GM18508 (cell line): ENCODE results near the gene ADCY4.
"Not testable (repeated sequence)": the region's sequence is repeated elsewhere in the genome, so short reads cannot be mapped to it uniquely, and the experiment has no call there.

Source experiments
- ATAC-seq: cut with Tn5 transposase; IDR thresholded peaks from one replicate; pipeline ENCODE4 v1.9.1; 2021; ENCODE audit warnings: moderate number of reproducible peaks; ENCODE audit not compliant: insufficient read depth, unreplicated experiment

The ADCY4 gene

DNA sequence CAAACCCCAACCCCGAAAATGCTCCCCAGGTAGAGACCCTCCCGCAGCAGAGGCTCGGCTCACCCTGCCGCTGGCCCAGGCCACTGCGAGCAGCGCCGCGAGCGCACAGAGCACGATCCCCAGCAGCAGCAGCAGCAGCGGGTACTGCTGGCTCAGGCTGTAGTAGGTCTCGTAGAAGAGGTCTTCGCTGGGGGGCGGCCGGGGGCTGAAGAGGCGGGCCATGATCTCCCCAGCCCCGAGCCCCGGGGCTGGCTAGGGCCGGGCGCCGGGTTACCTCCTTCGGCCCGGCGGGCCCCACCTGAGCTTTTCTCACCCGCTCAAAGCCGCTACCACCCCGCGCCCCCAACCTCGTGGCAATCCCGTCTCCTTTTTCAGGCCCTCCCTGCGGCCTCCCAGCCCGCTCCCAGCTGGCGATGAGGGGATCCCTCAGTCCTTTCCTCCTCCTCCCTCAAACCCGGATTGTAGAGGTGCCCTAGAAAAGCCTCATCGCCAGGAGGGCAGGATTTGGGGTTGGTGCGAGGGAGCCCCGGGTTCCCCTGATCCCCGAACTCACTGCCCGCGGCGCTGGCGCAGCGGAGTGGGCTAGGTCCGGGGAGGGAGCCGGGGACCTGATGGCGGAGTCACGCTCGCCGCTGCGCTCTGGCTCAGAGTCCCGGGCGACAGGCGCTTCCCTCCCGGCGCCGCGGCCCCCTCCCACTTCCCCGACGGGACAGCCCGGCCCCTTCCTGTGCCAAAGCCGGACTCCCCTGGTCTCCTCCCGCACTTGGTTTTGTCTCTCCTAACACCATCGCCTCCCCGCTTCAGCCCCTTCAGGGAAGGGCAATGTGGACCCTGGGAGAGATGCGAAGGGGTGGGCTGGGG, at the start of gene ADCY4:
Gene ADCY4, minus strand, starts transcription at position 641 of the 861 bp plus-strand sequence. Its CDS starts 419 bp downstream, at position 222.
- no peak for ATAC-seq

DNA sequence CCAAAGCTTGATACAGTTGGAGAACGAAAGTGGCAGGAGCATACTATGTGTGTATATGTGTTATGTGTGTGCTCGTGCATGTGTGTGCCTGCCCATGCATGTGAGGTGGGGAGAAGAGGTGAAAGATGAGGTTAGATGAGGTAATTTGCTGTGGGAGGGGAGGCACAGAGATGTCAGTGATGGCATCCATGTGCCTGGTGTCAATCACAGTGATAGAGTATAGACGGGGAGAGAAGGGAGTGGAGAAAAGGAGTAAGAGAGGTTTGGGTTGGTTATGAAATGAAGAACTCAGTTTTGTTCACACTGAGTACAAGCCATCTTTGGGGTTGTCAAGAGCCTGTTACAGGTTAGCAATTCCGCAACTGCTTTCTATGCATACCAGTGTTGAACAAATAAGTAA, 49.3 kb upstream of the ADCY4 start:
- no peak for ATAC-seq

DNA sequence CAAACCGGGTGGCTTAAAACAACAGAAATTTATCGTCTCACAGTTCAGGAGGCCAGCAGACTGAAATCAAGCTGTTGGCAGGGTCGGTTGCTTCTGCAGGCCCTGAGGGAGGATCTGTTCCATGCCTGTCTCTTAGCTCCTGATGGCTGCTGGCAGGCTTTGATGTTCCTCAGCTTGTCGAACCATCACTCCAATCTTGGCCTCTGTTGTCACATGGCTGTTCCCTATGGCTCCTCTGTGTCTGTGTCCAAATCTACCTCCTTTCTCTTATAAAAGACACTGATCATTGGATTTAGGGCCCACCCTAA, 47.1 kb upstream of the ADCY4 start:
- ATAC-seq = no peak

DNA sequence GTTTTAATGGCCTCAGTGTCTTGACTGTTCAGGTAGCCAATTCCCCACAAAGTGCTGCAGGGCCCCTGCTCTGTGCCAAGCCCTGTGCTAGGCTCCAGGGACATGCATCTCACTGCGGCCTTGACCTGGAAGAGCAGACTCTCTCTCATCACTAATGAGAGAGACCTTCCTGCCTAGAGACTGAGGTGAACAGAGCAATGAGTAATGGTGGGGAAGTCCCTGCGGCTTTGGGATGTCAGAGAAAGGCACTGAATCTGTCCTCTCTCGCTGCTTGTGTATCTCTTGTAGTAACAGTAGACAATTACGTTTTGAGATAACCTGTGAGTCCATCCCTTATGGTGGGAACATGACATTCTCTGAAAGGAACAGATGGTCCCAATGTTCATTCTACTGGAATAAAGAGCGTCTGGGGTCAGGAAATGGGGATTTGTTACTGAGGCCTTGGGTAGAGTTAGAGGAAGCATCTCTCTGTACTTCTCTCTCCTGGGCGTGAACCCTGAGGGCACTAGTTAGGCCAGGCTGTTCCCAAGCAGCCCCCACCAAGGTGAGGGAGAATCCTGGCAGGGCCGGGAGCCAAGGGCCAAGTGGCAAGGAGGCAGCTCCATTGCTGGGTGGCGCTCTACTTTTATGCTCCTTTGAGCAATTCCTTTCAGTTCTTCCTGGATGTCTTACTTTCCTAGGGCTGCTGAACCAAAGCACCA, 46.6 kb upstream of the ADCY4 start:
- ATAC-seq = no peak

DNA sequence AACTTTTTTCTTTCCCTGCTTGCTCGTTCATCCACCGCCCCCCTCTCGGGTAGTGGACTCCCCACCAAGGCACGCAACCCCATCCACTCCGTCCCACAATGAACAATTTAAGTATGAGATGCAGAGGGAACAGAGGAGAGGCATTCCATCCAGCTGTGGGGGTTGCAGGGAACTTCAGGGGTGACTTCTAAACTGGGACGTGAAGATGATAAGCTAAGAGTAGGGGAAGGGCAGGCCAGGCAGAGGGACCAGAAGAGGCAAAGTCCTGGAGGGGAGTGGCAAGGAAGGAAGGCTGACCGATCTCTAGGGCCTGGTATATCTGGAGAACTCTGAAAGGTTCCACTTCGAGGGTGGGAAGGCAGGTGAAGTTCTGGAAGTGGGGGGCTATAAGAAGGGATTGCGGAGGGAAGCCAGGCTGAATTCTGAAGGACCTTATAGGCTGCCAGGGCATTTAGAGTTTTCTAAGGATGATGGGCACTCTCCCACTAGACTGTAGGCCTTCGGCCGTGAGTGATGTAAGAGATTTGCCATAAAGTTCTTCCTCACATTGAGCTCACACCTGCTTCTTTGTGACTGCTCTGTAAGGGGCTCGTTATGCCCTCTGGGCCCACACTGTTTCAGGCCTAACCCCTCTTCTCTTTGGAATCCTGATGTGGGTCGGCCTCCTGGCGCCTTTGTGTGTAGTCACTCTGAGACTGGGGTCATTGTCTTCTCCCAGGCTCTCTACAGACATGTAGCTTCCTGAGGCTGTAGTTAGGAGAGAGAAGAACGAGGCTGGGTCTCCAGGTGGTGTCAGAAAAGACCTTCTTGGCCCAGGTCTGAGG, 45.2 kb upstream of the ADCY4 start:
- no peak for ATAC-seq

DNA sequence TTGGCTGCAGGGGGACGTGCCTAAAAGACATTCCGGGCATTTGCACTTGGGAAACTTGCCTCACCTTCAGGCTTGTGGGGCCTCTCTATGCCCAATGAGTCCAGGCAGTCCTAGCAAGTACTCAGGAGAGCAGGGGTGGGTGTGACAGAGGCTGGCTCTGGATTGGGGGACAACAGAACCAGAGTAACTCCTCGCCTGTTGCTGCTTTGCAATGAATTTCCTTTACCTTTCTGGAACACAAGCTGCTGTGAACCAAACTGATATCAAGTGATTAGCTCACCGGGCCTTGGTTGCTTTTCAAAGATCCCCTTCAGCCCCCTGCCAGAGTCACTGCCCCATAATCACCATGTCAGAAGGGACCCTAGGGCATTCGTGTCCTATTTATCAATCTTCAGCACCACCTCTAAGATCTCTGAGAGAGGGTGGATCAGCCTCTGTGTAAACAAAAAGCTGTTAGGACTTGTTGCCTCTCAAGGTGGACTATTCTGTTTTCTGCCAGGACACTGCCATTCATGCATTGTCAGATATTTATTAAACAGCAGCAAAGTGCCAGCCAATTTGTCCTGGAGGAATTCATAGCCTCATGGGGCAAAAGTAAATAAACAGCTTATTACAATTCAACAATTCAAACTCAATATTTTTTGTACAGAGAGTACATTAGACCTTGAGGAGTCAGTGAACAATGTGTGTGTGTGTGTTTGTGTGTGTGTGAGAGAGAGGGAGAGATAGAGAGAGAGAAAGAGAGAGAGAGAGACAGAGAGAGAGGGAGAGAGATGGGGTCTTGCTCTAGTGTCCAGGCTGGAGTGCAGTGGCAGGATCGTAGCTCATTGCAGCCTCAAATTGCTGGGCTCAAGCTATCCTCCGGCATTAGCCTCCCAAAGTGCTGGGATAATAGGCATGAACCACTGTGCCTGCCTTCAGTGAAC, 44.4 kb upstream of the ADCY4 start:
- no peak for ATAC-seq

DNA sequence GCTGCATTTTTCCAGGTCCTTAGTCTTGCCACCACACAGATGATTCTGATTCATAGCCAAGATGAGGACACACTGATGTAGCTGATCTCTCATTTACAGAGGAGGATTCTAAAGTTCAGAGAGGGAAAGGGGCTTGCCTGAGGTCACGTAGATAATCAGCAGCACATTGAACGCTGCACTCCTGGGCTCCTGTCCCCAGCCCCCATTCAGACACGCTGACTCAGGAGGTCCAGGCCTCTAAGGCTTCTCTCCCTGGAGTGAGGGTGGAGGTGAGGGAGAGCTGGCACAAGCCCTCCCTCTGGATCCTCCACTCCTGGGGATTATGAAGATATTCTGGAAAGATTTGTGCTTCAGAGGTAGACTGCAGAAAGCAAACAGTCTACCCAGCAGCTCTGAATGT, 43.5 kb upstream of the ADCY4 start:
- ATAC-seq = no peak

DNA sequence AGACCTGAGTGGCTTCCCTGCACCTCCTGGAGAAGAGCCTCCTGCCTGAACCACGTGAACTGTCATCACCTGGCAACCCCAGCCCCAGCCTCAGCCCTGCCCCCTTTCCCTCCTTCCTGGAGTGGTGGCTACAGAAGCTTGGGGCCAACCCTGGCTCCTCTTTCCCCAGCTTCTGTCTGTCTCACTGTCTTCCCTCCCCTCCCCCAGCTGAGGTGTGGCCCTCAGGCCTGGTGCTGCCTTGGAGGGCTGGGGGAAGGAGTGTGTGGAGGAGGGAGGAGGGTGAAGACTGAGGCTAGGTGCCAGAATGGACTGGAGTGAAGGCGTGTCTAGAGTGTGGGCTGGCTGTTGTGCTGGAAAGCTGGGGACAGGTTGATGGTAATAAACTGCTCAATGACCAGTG, 42.8 kb upstream of the ADCY4 start:
- no peak for ATAC-seq

DNA sequence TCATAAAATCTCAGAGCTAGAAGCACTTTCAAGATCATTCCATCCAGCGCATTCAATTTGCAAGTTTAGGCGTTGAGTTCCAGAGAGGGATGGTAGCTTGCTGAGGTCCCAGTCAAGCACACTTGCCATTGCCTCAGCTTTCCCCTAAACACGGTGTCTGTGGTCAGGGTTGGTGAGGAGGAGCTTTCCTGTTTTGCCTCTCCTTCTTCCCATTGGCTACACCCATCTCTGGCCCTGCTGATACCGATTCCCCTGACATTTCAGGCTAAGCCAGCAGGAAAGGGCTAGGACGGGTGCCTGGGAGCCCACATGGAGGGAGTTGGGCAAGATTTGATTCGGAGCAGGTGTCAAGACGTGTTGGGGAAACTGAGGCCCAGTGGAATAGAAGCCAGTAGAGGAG, 42.3 kb upstream of the ADCY4 start:
- ATAC-seq = no peak

DNA sequence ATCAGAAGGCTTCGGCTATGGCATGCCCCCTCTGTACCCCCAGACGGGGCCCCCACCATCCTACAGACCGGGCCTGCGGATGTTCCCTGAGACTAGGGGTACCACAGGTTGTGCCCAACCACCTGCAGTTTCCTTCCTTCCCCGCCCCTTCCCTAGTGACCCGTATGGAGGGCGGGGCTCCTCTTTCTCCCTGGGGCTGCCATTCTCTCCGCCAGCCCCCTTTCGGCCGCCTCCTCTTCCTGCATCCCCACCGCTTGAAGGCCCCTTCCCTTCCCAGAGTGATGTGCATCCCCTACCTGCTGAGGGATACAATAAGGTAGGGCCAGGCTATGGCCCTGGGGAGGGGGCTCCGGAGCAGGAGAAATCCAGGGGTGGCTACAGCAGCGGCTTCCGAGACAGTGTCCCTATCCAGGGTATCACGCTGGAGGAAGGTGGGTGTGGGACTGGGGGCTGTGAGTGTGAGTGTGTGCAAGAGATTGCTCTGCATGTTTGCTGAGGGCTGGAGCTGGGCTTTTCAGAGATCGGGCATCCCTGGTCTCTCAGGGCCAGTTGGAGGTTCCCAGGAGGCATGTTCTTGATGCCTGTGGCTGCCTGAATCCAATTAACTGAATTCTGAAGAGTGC, 41.7 kb upstream of the ADCY4 start:
- no peak for ATAC-seq

DNA sequence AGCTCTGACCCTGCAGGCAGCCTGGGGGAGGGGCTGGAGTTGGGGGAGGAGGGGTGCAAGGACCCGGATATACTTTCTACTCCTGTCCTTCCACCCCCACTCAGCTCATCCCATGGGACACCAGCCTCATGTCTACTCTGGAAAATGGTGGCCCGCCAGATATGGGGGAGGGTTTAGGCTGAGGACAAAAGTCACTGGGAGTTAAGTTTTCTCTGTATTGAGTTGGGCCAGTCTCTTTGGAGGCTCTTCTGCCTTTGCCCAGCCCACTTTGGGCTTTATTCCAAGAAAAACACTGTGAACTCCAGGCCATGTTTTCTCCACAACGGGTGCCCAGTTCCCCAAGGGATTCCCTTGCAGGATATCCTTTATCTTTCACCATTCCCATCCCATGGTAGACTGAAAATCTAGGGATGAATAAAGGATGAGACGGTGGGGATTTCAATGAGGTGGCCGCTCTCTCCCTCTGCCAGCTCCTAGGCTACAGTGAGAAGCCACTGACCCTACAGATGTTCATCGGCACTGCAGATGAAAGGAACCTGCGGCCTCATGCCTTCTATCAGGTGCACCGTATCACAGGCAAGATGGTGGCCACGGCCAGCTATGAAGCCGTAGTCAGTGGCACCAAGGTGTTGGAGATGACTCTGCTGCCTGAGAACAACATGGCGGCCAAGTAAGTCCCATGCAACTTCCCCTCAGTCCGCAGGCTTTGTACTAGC, 38.0 kb upstream of the ADCY4 start:
- no peak for ATAC-seq

DNA sequence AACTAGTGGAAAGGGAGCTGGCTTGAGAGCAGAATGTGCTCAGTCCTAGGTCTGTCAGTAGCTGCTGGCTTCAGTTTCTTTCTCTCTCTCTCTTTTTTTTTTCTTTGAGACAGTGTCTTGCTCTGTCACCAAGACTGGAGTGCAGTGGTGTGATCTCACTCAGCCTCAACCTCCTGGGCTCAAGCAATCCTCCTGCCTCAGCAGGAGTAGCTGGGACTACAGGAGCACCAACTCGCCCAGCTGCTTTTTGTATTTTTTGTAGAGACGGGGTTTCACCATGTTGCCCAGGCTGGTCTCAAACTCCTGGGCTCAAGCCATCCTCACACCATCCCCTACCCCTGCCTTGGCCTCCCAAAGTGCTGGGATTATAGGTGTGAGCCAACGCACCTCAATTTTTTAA, 36.7 kb upstream of the ADCY4 start:
- ATAC-seq = not testable (repeated sequence)

DNA sequence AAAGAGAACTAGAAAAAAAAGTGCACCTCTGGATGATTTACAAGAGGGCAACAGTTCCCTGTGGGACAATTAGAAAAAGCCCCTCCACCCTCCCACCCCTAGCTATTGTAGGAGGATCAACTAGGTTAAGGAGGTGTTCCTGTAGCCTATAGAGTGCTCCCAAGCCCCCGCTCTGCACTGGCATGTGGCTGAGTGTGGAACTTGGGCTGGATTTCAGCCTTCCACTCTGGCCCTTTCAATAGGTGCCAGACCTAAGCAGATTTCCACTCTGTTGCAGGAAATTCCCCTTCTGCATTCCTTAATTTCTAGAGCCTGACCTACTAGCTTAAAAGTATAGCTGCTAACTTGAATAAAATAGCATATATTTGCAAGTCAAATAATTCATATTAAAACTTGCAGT, 35.9 kb upstream of the ADCY4 start:
- ATAC-seq = no peak

DNA sequence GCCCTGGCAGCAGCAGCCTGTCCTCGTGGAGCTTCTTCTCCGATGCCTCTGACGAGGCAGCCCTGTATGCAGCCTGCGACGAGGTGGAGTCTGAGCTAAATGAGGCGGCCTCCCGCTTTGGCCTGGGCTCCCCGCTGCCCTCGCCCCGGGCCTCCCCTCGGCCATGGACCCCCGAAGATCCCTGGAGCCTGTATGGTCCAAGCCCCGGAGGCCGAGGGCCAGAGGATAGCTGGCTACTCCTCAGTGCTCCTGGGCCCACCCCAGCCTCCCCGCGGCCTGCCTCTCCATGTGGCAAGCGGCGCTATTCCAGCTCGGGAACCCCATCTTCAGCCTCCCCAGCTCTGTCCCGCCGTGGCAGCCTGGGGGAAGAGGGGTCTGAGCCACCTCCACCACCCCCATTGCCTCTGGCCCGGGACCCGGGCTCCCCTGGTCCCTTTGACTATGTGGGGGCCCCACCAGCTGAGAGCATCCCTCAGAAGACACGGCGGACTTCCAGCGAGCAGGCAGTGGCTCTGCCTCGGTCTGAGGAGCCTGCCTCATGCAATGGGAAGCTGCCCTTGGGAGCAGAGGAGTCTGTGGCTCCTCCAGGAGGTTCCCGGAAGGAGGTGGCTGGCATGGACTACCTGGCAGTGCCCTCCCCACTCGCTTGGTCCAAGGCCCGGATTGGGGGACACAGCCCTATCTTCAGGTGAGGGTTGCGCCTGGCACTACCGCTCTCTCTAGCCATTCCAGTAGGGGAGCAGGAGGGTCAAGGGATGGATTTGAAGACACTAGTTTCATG, 35.2 kb upstream of the ADCY4 start:
- ATAC-seq = no peak

DNA sequence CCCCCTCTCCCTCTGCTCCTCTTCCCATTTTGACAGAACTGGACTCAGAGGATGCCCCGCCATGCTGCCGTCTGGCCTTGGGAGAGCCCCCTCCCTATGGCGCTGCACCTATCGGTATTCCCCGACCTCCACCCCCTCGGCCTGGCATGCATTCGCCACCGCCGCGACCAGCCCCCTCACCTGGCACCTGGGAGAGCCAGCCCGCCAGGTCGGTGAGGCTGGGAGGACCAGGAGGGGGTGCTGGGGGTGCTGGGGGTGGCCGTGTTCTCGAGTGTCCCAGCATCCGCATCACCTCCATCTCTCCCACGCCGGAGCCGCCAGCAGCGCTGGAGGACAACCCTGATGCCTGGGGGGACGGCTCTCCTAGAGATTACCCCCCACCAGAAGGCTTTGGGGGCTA, 34.6 kb upstream of the ADCY4 start:
- ATAC-seq = no peak

DNA sequence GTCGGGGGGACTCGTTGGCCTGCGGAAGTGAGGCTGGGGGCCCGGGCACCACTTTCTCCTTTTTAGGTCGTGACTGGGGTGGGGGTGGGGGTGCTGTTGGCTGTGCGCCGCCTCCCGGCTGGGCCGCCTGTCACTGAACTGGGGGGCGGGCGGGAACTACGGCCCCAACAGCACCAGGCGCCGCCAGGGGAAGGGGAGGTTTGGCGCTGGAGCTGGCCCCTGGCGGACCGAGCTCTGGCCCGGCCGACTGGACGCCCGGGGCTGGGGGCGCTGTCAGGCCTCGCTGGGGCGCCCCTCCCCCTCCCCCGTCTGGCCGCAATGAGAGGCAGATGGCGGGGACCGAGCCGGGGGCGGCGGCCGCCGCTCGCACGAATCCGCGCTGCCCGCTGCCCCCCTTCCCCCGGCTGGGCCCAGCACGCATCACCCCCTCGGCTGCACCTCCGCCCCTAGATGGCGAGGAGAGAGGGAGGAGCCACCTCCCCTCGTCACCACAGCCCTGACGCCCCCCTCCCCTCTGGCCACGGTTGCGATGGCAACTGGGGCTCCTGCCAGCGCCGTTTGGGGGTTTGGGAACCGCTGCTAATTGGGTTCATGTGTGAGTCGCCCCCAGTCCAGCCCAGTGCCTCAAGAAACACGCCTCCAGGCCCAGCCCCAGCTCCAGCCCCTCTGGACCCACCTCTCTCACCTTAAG, 33.8 kb upstream of the ADCY4 start:
- ATAC-seq = no peak

DNA sequence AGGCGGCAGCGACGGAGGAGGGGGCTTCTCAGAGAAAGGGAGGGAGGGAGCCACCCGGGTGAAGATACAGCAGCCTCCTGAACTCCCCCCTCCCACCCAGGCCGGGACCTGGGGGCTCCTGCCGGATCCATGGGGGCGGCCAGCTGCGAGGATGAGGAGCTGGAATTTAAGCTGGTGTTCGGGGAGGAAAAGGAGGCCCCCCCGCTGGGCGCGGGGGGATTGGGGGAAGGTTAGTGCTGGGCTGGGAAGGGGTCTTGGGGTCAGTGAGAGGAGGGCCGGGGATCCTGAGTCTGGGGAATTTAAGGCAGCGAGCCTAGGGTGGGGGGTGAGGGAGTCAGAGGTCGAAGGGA, 33.3 kb upstream of the ADCY4 start:
- no peak for ATAC-seq
